HG03558 (cell line): Measurements from ENCODE around the gene MEG3.

Experiments used
- ATAC-seq: cut with Tn5 transposase; IDR thresholded peaks from one replicate; pipeline ENCODE4 v1.9.1; 2021; ENCODE audit warnings: moderate number of reproducible peaks; ENCODE audit not compliant: unreplicated experiment; ENCODE audit errors: extremely low read depth

The MEG3 gene

GRCh38 chr14:100861188-100861936 is 35.4 kb downstream of the MEG3 start:
- no peak for ATAC-seq

GRCh38 chr14:100861937-100862247 is 36.0 kb downstream of the MEG3 start:
- ATAC-seq = no peak

- ATAC-seq = no peak
Observed at GRCh38 chr14:100862277-100862676, 36.4 kb downstream of the MEG3 start.

- no peak for ATAC-seq
Observed at GRCh38 chr14:100862793-100863192, 36.9 kb downstream of the MEG3 start.

- no peak for ATAC-seq
Observed at GRCh38 chr14:100864206-100864605, 38.3 kb downstream of the MEG3 start.

- ATAC-seq = no peak
Observed at GRCh38 chr14:100864960-100865681, 39.2 kb downstream of the MEG3 start.

- ATAC-seq = no peak
Observed at GRCh38 chr14:100865682-100866591, 40.0 kb downstream of the MEG3 start.

GRCh38 chr14:100866666-100867630 is 41.0 kb downstream of the MEG3 start:
- ATAC-seq = no peak

- no peak for ATAC-seq
Observed at GRCh38 chr14:100867631-100868315, 41.9 kb downstream of the MEG3 start.

GRCh38 chr14:100868621-100869370 is 42.9 kb downstream of the MEG3 start:
- ATAC-seq = no peak

- ATAC-seq = no peak
Observed at GRCh38 chr14:100871234-100872186, 45.6 kb downstream of the MEG3 start.

GRCh38 chr14:100872259-100873095 is 46.6 kb downstream of the MEG3 start:
- ATAC-seq = no peak

GRCh38 chr14:100873096-100873482 is 47.2 kb downstream of the MEG3 start:
- ATAC-seq = no peak

GRCh38 chr14:100874051-100874410 is 48.1 kb downstream of the MEG3 start:
- ATAC-seq = no peak

- ATAC-seq = no peak
Observed at GRCh38 chr14:100874411-100875091, 48.6 kb downstream of the MEG3 start.

- ATAC-seq = no peak
Observed at GRCh38 chr14:100875126-100875525, 49.2 kb downstream of the MEG3 start.
